CD4-positive, alpha-beta T cell treated with Interleukin-15 for 1 hour (primary cell): ENCODE data around the gene YIPF4.
A peak's percentile ranks its signal among the peaks of the same experiment; 100 is the strongest.
"Not testable (repeated sequence)": the region's sequence is repeated elsewhere in the genome, so short reads cannot be mapped to it uniquely, and the experiment has no call there.

Experiments used
- DNase-seq: peaks from one replicate; pipeline ENCODE4 v3.0.0-alpha.2; 2020

YIPF4 gene

GRCh38 chr2:32289165-32289999 lies 11.7 kb downstream of the YIPF4 start:
- no peak for DNase-seq

- no peak for DNase-seq
These were observed 12.3 kb downstream of the YIPF4 start for GRCh38 chr2:32290000-32290339.

DNA sequence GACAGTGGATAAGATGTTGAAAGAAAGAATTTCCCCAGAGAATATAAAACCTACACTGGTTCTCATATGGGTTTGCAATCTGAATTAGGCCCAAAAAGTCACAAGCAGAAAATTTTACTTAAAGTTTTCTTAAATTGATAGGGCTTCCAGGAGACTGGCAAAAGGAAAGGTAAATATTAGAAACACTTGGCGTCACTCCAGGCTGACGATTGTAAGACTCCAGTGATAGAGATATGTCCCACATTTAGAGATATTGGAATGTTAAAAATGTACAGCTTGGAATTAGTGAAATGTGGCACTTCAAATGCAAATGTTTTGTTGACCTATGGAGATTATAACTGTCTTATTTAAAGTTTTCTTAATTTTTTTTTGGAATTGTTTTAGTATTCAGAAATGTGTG lies 14.0 kb downstream of the YIPF4 start:
- no peak for DNase-seq

DNA sequence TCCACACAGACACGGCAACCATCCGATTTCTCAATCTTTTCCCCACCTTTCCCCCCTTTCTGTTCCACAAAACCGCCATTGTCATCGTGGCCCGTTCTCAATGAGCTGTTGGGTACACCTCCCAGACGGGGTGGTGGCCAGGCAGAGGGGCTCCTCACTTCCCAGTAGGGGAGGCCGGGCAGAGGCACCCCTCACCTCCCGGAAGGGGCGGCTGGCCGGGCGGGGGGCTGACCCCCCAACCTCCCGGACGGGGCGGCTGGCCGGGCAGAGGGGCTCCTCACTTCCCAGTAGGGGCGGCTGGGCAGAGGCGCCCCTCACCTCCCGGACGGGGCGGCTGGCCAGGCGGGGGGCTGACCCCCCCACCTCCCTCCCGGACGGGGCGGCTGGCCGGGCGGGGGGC lies 15.8 kb downstream of the YIPF4 start:
- DNase-seq = not testable (repeated sequence)

DNA sequence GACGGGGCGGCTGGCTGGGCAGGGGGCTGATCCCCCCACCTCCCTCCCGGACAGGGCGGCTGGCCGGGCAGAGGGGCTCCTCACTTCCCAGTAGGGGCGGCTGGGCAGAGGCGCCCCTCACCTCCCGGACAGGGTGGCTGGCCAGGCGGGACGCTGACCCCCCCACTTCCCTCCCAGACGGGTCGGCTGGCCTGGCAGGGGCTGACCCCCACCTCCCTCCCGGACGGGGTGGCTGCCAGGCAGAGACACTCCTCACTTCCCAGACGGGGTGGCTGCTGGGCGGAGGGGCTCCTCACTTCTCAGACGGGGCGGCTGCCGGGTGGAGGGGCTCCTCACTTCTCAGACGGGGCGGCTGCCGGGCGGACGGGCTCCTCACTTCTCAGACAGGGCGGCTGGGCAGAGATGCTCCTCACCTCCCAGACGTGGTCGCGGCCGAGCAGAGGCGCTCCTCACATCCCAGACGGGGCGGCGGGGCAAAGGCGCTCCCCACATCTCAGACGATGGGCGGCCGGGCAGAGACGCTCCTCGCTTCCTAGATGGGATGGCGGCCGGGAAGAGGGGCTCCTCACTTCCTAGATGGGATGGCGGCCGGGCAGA lies 16.4 kb downstream of the YIPF4 start:
- DNase-seq = not testable (repeated sequence)

- DNase-seq = no peak
These were observed 32.9 kb downstream of the YIPF4 start for GRCh38 chr2:32310577-32310976.

DNA sequence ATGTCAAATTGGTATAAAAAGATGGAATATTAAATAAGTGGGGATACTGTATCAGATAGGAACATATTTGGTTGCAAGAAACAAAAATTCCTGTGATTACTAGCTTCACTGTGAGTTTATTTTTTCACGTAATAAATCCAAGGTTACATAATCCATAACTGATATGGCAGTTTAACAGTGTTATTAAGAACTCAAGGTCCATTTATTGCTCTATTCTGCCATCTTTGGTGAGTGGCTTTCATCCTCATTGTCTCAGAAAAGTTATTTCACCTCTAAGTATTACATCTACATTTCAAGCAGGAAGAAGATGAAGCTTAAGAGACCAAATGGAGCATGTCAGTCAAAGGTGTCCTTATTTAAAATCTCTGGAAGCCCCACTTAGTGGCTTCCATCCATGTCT lies 37.2 kb downstream of the YIPF4 start:
- DNase-seq = no peak

GRCh38 chr2:32328679-32329078 lies 51.0 kb downstream of the YIPF4 start:
- DNase-seq = not testable (repeated sequence)

DNA sequence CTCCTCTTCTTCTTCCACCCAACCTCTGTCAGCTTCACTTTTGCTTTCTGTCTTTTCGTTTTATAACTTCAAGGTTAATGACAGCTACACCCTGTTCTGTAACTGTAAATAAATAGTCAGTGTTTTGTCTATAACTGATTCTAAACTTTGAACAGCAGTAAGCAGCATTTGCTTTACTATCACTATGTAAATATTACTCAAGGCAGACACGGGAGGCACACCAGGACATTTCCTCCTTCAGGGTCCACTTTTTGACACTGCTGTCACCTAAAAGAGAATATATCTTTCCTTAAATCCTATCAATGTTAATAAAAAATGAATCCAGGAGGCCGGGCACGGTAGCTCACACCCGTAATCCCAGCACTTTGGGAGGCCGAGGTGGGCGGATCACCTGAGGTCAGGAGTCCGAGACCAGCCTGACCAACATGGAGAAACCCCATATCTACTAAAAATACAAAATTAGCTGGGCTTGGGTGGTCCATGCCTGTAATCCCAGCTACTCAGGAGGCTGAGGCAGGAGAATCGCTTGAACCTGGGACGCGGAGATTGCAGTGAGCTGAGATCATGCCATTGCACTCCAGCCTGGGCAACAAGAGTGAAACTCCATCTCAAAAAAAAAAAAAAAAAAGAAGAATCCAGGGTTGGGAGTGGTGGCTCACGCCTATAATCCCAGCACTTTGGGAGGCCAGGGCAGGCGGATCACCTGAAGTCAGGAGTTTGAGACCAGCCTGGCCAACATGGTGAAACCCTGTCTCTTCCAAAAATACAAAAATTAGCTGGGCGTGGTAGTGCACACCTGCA lies 51.7 kb downstream of the YIPF4 start:
- not testable (repeated sequence) for DNase-seq

DNA sequence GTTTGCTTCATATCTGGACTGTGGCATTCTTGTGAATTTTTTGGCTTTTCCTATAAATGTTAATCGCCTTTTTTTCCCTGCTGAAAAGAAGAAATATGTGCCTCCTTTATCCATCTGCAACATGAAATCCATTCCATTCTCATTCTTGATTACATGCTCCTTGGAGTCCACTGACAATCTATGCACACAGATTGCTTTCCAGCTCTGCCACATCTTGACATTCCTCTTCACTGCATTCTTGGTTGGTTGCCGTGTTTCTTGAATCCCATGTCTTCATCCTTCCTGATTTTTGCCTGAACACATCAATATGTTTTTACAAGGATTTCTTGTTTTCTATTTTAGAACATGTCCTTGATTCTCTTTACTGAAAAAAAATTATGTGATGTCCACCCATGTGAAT lies 52.4 kb downstream of the YIPF4 start:
- DNase-seq = no peak

- DNase-seq = no peak
These were observed 65.1 kb downstream of the YIPF4 start for GRCh38 chr2:32342801-32343200.

- DNase-seq = not testable (repeated sequence)
These were observed 73.1 kb downstream of the YIPF4 start for GRCh38 chr2:32350797-32351196.

DNA sequence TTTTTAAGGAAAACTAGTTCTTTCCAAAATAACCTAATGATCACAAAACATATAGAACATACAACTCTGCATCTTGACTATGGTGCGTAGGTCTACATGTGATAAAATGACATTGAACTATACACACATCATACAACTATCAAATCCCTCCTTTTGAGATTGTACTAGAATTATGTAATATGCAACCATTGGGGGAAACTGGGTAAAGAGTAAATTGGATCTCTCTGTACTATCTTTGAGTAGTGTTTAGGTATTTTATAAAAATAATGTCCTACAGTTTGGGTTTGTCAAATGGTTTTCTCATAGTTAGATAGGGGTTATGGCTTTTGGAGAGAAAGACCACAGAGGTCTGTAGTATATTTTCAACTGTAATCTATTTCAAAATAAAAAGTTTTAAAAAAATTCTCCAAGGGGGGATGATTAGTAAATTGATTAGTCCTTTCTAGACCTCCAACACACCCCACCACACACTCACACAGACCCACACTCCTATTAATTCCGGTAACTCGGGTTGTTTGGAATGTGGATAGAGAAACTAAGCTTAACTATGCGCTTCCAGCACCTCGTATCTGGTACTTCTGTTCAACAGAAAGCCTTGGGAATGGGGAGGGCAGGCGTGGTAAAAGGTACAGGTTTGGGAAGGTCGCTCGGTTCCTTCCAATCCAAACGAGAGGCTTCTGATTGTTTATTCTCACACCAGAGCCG lies 78.4 kb downstream of the YIPF4 start:
- no peak for DNase-seq

DNA sequence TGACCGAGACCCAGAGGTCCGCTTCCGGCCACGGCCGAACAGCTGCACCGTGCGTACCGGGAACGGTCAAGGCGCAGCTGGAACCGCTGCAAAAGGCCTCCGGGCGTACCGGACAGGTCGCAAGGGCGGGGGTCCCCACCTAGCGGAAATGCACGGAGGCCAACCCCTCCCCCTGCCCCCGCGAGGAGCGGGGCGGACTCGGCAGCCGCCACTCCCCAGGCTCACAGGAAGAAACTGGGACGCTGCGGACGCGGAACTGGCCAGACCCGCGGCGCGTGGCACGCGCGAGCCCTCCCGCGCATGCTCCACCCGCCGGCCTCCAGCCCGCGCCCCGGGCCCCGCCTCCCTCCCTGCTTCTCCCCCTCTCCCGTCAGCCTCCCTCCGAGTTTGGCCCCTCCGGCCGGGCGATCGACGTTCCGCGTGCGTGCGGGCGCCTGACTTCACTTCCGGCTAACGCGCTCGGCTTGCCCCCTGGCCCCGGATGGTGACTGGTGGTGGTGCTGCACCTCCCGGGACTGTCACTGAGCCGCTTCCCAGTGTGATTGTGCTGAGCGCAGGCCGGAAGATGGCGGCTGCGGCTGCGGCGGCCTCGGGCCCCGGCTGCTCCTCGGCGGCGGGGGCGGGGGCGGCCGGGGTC lies 79.1 kb downstream of the YIPF4 start, which contains the start of gene BIRC6:
TSS of gene BIRC6 (plus strand) at position 343 of the 637 bp plus-strand sequence. CDS start at position 482, 139 bp downstream.
- peak; percentile 96 for DNase-seq

- peak; percentile 21 for DNase-seq
These were observed 79.8 kb downstream of the YIPF4 start for GRCh38 chr2:32357318-32358110.

DNA sequence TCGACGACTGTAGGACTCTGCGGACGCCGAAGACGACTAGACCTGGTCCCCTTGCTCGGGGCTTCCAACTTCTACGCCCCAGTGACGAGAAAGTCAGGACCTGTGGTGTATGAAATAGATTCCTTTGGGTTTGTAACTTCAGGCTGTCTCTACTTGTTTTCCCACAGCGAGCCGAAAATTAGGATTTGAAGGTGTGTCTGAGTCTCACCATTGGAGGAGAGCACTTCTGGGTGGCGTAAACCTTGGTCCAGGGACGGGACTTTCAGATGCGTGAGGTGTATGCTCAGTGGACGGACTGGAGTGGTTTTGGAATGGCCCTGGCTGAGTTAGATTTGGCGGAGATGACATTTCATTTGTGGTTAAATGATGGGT lies 80.4 kb downstream of the YIPF4 start:
- no peak for DNase-seq

GRCh38 chr2:32360416-32360815 lies 82.7 kb downstream of the YIPF4 start:
- DNase-seq = no peak

GRCh38 chr2:32362997-32363396 lies 85.3 kb downstream of the YIPF4 start:
- DNase-seq = not testable (repeated sequence)

GRCh38 chr2:32363597-32363996 lies 85.9 kb downstream of the YIPF4 start:
- DNase-seq = no peak

GRCh38 chr2:32364290-32364689 lies 86.6 kb downstream of the YIPF4 start:
- DNase-seq = not testable (repeated sequence)

- not testable (repeated sequence) for DNase-seq
These were observed 88.0 kb downstream of the YIPF4 start for GRCh38 chr2:32365679-32366078.
